DOHH2 (cell line): Measurements from ENCODE around the gene COL18A1.

Source experiments
- EZH2phosphoT487 ChIP-seq: fragments of 200-600 bp; sonication (generic); IDR thresholded peaks from 2 replicates; pipeline ENCODE4 v1.6.1; 2017; ENCODE audit warnings: borderline replicate concordance, mild to moderate bottlenecking, antibody characterized with exemption, low read length, moderate library complexity, mixed read lengths
- TF ChIP-seq, protein P1 (sequence below): fragments of 200-600 bp; sonication (generic); IDR thresholded peaks from one replicate; pipeline ENCODE4 v1.5.1; 2014; ENCODE audit warnings: antibody characterized with exemption, mild to moderate bottlenecking, low read depth, low read length; ENCODE audit not compliant: poor library complexity, severe bottlenecking

GRCh38 chr21:45443595-45444181 lies 38.7 kb downstream of the COL18A1 start:
- TF ChIP-seq, protein P1, sequence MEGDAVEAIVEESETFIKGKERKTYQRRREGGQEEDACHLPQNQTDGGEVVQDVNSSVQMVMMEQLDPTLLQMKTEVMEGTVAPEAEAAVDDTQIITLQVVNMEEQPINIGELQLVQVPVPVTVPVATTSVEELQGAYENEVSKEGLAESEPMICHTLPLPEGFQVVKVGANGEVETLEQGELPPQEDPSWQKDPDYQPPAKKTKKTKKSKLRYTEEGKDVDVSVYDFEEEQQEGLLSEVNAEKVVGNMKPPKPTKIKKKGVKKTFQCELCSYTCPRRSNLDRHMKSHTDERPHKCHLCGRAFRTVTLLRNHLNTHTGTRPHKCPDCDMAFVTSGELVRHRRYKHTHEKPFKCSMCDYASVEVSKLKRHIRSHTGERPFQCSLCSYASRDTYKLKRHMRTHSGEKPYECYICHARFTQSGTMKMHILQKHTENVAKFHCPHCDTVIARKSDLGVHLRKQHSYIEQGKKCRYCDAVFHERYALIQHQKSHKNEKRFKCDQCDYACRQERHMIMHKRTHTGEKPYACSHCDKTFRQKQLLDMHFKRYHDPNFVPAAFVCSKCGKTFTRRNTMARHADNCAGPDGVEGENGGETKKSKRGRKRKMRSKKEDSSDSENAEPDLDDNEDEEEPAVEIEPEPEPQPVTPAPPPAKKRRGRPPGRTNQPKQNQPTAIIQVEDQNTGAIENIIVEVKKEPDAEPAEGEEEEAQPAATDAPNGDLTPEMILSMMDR = no peak
- no peak for TF ChIP-seq EZH2phosphoT487
